OCI-LY3 (cell line): ENCODE data around the gene ETF1.

Source experiments
- H2AFZ ChIP-seq: fragments of 200-600, 300-600 bp; shearing (Covaris generic); 2 replicates; pipeline ENCODE4 v1.6.0; 2014; ENCODE audit warnings: antibody characterized with exemption, low read depth, low read length
- H3K27ac ChIP-seq: fragments of 200-600, 300-600 bp; sonication (generic); 2 replicates; pipeline ENCODE4 v1.5.1; 2014; ENCODE audit warnings: mild to moderate bottlenecking, low read length, moderate library complexity, mixed read lengths
- H3K27me3 ChIP-seq: fragments of 200-600, 300-600 bp; sonication (generic); 2 replicates; pipeline ENCODE4 v1.6.1; 2014; ENCODE audit warnings: low read depth, low read length, mixed read lengths
- H3K36me3 ChIP-seq: fragments of 200-600, 300-600 bp; sonication (generic); replicated peaks from 2 replicates; pipeline ENCODE3; 2014; ENCODE audit warnings: low read depth, low read length, mixed read lengths
- H3K4me1 ChIP-seq: fragments of 300-600, 200-600 bp; sonication (generic); 2 replicates; pipeline ENCODE4 v1.6.1; 2014; ENCODE audit warnings: low read length, mixed read lengths
- H3K4me2 ChIP-seq: fragments of 200-600, 300-600 bp; sonication (generic); 2 replicates; pipeline ENCODE4 v1.6.1; 2014; ENCODE audit warnings: low read length, mixed read lengths
- H3K4me3 ChIP-seq: fragments of 300-600, 200-600 bp; sonication (generic); 2 replicates; pipeline ENCODE4 v1.5.1; 2014; ENCODE audit warnings: antibody characterized with exemption, mild to moderate bottlenecking, low read length, moderate library complexity
- H3K79me2 ChIP-seq: fragments of 300-600, 200-600 bp; shearing (Covaris generic); 2 replicates; pipeline ENCODE4 v1.6.1; 2014; ENCODE audit warnings: mild to moderate bottlenecking, low read length, mixed read lengths
- H3K9ac ChIP-seq: fragments of 300-600, 200-600 bp; shearing (Covaris generic); 2 replicates; pipeline ENCODE4 v1.6.0; 2014; ENCODE audit warnings: mild to moderate bottlenecking, low read length, moderate library complexity
- H3K9me3 ChIP-seq: fragments of 200-600, 300-600 bp; shearing (Covaris generic); 2 replicates; pipeline ENCODE4 v1.6.1; 2014; ENCODE audit warnings: low read length, mixed read lengths; ENCODE audit not compliant: insufficient read depth
- H4K20me1 ChIP-seq: fragments of 200-600, 300-600 bp; sonication (generic); 2 replicates; pipeline ENCODE4 v1.6.1; 2016; ENCODE audit warnings: low read length, mixed read lengths; ENCODE audit not compliant: insufficient read depth
- CTCF ChIP-seq: fragments of 200-600, 300-600 bp; sonication (generic); IDR thresholded peaks from 2 replicates; pipeline ENCODE4 v1.5.1; 2014; ENCODE audit warnings: antibody characterized with exemption, low read length, low read depth
- EZH2phosphoT487 ChIP-seq: fragments of 200-600 bp; shearing (Covaris generic); IDR thresholded peaks from 2 replicates; pipeline ENCODE4 v1.6.1; 2018; ENCODE audit warnings: antibody characterized with exemption, mixed run types, low read depth

ETF1 gene

GRCh38 chr5:138503487-138504270 lies 39.4 kb downstream of the ETF1 start:
- Histone ChIP-seq H3K4me2 (no peak overlapping the region), H3K4me3 (no peak overlapping the region), H3K27ac (no peak overlapping the region), H2AFZ (no peak overlapping the region), H3K36me3 (no peaks in the 10 kb centered on the region), H3K27me3 (no peaks in the 10 kb centered on the region), H3K9me3 (no peaks in the 10 kb centered on the region), H3K9ac (no peak overlapping the region), H4K20me1 (no peaks in the 10 kb centered on the region), H3K79me2 (no peaks in the 10 kb centered on the region), H3K4me1 (no peaks in the 10 kb centered on the region)
- TF ChIP-seq EZH2phosphoT487 (no peak), CTCF (peak; percentile 58)

- Histone ChIP-seq H3K9me3 (no peaks in the 10 kb centered on the region), H3K27me3 (no peaks in the 10 kb centered on the region), H3K79me2 (no peaks in the 10 kb centered on the region), H3K9ac (no peak overlapping the region), H3K4me2 (no peak overlapping the region), H3K4me1 (no peaks in the 10 kb centered on the region), H3K27ac (no peak overlapping the region), H3K36me3 (no peaks in the 10 kb centered on the region), H3K4me3 (no peak overlapping the region), H2AFZ (no peak overlapping the region), H4K20me1 (no peaks in the 10 kb centered on the region)
- TF ChIP-seq EZH2phosphoT487 (no peak), CTCF (no peak)
These were observed 40.5 kb downstream of the ETF1 start for GRCh38 chr5:138502521-138502920.

- no peaks in the 10 kb centered on the region for H3K36me3 ChIP-seq
- no peak overlapping the region for H3K4me3 ChIP-seq
- no peak overlapping the region for H3K27ac ChIP-seq
- no peaks in the 10 kb centered on the region for H4K20me1 ChIP-seq
- H3K27me3 ChIP-seq = no peaks in the 10 kb centered on the region
- no peaks in the 10 kb centered on the region for H3K79me2 ChIP-seq
- no peaks in the 10 kb centered on the region for H3K9me3 ChIP-seq
- H3K4me2 ChIP-seq = no peak overlapping the region
- no peaks in the 10 kb centered on the region for H3K4me1 ChIP-seq
- H3K9ac ChIP-seq = no peak overlapping the region
- no peak overlapping the region for H2AFZ ChIP-seq
- TF ChIP-seq EZH2phosphoT487 (no peak), CTCF (no peak)
These were observed 40.9 kb downstream of the ETF1 start for GRCh38 chr5:138502121-138502520.

GRCh38 chr5:138498376-138498775 lies 44.7 kb downstream of the ETF1 start:
- no peaks in the 10 kb centered on the region for H3K9me3 ChIP-seq
- no peaks in the 10 kb centered on the region for H3K79me2 ChIP-seq
- H3K27me3 ChIP-seq = no peaks in the 10 kb centered on the region
- H2AFZ ChIP-seq = no peak overlapping the region
- no peak overlapping the region for H3K4me2 ChIP-seq
- no peaks in the 10 kb centered on the region for H3K4me1 ChIP-seq
- no peaks in the 10 kb centered on the region for H3K36me3 ChIP-seq
- no peak overlapping the region for H3K4me3 ChIP-seq
- H3K27ac ChIP-seq = no peak overlapping the region
- no peaks in the 10 kb centered on the region for H4K20me1 ChIP-seq
- TF ChIP-seq EZH2phosphoT487 (no peak), CTCF (no peak)
- no peak overlapping the region for H3K9ac ChIP-seq
